HG03108 (cell line): ENCODE results near the gene CNTROB.

ENCODE experiments used
- ATAC-seq: cut with Tn5 transposase; IDR thresholded peaks from one replicate; pipeline ENCODE4 v1.9.1; 2021; ENCODE audit warnings: moderate library complexity; ENCODE audit not compliant: unreplicated experiment

The CNTROB gene

DNA sequence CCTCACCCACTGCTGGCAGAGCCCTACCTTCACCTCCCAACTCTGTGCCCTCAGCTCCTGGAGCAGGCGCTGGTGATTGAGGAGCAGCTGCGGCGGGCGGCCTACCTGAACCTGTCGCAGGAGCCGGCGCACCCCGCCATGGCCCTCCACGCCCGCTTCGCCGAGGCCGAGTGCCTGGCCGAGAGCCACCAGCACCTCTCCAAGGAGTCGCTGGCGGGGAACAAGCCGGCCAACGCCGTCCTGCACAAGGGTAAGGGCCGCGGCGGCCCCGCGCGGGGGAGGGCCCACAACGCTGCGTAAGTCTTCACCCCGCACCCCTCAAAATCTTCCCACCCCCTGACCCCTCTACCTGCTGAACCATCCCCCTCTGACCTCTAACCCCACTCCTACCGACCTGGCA lies 22.9 kb upstream of the CNTROB start:
- no peak for ATAC-seq

GRCh38 chr17:7910281-7910680 lies 21.7 kb upstream of the CNTROB start:
- no peak for ATAC-seq

GRCh38 chr17:7910711-7911110 lies 21.3 kb upstream of the CNTROB start:
- ATAC-seq = no peak

GRCh38 chr17:7911116-7911515 lies 20.9 kb upstream of the CNTROB start:
- no peak for ATAC-seq

DNA sequence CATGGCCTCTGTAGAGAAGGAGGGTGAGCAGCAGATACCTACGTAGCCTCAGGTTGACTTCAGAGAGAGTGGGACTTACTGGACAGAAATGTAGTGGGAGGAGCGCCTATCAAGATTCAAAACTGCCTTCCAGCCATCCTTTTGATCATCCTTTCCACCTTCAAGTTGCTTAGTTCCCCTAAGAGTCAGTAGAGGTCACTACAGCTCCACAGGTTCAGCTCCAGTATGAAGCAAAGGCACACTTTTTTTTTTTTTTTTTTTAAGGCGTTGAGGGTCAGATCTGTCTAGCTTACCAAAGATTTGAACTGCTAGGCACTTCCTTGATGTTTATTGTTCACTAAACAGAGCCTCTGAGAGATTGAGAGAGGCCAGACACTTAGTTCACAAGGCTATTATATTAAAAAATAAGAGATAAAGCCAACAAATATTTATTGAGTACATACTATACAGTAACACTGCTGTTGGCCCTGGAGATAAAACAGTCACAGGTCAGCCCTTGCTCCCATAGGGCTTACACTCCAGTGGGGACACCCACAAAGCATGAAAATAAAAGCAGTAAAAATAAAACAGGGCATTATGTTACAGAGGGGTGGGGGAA lies 19.0 kb upstream of the CNTROB start:
- ATAC-seq = no peak

DNA sequence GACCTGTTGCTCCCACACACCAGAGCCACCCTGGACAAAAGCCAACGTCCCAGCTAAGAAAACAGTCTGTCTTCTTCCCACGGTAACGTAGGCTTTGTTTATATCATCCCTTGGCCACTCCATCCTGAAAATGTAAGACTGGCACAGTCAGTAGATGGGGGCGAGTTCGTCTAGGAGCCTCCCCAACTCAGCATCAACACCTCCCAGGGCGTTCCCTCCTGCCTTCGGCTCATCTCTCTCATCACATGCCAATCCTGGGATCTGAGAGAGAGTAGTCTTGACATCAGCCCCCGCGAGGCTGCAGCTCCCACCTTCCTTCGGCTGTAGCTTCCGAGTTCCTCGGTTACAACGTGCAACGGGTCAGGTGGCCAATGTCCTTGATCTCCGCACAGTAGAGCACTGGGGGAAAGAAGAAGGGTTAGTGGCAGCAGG lies 16.8 kb upstream of the CNTROB start:
- no peak for ATAC-seq

GRCh38 chr17:7915611-7916384 lies 16.2 kb upstream of the CNTROB start, which contains the start of gene RNF227:
Gene RNF227 (minus strand): TSS chr17:7916289. CDS start chr17:7916195, 94 bp downstream.
- ATAC-seq = peak; percentile 71

- no peak for ATAC-seq
These were observed 15.7 kb upstream of the CNTROB start for GRCh38 chr17:7916385-7916682.

GRCh38 chr17:7916808-7917207 lies 15.2 kb upstream of the CNTROB start:
- no peak for ATAC-seq

GRCh38 chr17:7922269-7922844 lies 9.6 kb upstream of the CNTROB start:
- ATAC-seq = no peak

- ATAC-seq = no peak
These were observed 9.0 kb upstream of the CNTROB start for GRCh38 chr17:7922845-7923628.

DNA sequence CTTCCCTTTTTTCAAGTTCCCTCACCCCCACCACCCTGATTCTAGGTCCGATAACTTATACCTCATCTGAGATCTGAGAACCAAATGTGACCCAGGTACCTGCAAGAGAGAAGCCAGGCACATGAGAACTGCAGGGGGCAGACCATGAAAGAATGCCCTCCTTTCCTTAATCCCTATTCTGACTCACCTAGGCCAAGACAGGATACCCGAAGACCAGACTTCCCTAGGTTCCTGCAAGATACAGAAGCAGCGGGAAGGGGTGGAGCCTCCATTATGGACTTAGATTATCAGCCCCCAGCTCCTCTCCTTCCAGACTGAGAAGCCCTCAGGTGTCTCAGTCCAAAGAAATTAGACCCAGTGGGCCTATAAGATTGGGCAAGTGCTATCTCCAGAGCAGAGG lies 4.4 kb upstream of the CNTROB start:
- ATAC-seq = no peak

DNA sequence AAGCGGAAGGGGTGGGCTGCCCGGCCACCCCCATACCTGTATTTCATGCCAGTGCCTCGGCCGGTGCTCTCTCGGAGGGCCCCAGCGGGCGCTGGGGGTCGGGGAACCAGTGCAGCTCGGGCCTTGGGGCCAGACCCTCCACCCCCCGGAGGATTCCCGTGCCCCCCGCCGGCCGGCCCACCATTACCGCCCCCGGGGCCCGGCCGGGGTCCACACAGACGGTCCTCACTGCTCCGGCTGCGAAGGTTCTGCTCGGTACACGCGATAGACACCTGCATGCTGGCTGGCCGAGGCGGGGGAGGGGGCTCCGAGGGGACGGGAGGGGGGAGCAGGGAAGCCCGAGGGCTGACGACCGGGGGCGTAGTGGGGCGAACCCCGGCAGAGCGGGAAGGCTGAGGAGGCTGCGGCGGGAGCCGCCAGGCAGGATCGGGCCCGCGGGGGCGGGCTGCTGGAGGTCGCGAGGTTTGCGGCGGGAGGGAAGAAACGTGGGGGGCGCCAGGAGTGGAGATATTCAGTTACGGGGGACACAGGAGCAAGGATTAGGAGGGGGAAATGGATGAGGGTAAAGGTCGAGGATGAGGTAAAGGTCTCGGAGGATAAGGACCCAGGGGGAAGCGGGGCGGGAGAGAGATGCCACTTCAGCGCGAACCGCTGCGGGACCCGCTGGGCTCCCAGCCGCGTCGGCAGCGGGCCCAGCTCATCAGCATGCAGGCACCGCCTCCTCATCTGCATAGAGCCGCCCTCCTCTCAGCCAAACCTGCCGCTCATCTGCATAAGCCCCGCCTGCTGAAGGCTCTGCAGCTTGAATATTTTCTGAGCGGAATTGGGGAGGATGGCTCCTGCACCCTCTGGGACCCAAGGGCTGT lies 2.6 kb upstream of the CNTROB start, which contains the start of gene KCNAB3:
Gene KCNAB3, minus strand, starts transcription at position 699 of the 866 bp plus-strand sequence. Its CDS starts 421 bp downstream, at position 278.
- ATAC-seq = no peak

DNA sequence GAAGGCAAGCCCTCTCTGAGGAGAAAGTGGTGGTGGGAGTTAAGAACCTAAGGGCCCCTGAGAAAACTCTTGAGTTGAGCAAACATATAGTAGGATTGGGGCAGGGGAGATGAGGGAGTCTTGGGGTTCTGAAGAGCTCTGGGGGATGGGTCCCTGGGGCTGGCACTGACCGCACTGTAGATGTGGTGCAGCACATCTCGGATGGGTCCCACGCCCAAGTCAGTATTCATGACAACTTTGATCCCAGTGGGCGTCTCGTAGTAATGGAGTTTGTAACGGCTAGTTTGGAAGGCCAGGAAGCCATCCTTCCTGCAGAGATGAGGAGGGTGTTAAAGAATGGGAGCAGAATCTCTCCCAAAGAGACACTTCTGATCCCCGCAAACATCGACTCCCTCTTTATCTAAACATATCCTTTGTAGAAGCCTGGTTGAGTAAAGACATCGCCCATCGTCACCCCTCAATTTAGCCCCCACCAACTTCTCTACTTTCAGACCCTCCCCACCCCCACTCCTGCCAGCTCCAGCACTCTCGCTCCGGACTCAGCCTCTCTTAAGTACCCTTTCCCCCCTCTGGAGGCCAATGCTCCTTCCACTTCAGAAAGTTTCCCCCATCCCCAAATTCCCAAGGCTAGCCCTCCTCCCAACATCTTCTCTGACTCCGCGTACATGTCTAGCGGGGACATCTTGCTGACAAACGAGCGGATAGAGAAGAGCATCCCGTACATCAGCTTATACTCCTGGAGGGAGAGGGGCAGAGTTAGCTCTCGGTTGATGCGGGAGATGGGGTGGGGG lies 970 bp upstream of the CNTROB start:
- ATAC-seq = no peak

- ATAC-seq = no peak
These were observed 481 bp downstream of the CNTROB start for GRCh38 chr17:7932483-7932891.

DNA sequence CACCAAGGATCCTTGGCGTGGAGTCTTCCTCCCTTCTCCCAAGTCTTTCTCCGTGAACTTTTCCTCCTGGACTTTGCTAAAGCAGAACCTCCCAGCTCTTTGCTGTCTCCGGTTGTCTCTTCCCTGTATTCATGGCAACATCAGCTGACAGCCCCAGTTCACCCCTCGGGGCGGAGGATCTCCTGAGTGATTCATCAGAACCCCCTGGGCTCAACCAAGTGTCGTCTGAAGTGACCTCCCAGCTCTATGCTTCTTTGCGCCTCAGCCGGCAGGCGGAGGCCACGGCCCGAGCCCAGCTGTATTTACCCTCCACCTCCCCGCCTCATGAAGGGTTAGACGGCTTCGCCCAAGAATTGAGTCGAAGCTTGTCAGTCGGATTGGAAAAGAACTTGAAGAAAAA lies 943 bp downstream of the CNTROB start:
- ATAC-seq = no peak

GRCh38 chr17:7935859-7936258 lies 3.9 kb downstream of the CNTROB start:
- ATAC-seq = no peak

DNA sequence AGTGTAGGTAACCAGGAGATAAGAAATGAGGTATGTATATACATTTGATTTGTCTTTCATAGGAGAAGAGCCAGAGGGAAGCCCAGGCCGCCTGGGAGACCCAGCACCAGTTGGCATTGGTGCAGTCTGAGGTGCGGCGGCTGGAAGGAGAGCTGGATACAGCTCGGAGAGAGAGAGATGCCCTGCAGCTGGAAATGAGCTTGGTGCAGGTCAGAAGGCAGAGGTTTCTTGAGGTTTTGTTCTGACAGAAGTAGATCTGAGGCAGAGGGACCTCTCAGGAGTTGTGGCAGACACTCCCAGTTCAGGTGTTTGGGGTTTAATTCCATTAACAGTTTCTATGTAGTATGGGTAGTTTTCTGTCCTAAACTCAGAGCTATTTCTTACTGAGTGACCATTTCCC lies 8.0 kb downstream of the CNTROB start:
- ATAC-seq = no peak

DNA sequence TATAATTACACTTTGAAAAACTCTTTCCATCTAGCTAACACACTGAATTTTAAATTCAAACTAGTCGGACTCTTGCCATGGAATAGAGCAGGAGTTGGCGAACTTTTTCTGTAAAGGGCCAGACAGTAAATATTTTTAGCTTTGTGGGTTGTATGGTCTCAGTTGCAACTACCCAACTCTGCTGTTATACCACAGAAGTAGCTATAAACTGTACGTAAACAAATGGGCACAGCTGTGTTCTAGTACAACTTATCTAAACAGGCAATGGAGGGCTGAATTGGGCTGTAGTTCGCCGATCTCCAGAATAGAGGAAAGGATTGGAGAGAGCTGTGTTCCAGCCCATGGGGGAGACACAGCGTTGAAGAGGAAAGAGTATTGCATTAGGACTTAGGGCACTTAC lies 8.7 kb downstream of the CNTROB start:
- no peak for ATAC-seq

DNA sequence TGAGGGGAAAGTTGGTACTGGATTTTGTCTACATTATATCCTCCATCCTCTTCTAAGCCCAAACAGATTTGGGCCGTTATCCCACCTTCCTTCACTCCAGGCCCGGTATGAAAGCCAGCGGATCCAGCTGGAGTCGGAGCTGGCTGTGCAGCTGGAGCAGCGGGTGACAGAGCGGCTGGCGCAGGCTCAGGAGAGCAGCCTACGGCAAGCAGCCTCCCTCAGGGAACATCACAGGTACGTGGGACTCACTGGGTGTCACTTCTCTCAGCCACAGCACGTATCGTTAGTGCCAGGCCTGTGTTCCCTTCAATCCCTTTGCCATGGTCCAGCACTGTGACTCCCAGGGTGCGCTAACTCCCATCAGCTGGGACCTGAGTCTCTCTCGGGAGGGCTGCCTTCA lies 11.3 kb downstream of the CNTROB start:
- no peak for ATAC-seq
